GM23338 (cell line): Measurements from ENCODE around the gene FAM174C. TPM values are rescaled to one million over a fixed set of nuclear protein-coding genes. Genes with fewer than 3 reads are reported as not detected.

ENCODE experiments used
- ATAC-seq: fragments of 200-7000 bp; cut with Tn5 transposase; 3 replicates; pipeline ENCODE4 v1.9.1; 2020
- DNase-seq: peaks from one replicate; pipeline ENCODE4 v3.0.0-alpha.2; 2015; ENCODE audit warnings: low spot score
- H2AFZ ChIP-seq: fragments of 200-600 bp; sonication (generic); 2 replicates; pipeline ENCODE4 v1.8.0; 2016; ENCODE audit warnings: antibody characterized with exemption, mild to moderate bottlenecking, moderate library complexity
- H3F3A ChIP-seq: fragments of 200-600 bp; sonication (generic); replicated peaks from 2 replicates; pipeline ENCODE4 v1.8.0; 2017; ENCODE audit warnings: antibody characterized with exemption, mixed run types, low read depth
- H3K27ac ChIP-seq: fragments of 200-600 bp; sonication (generic); 2 replicates; pipeline ENCODE4 v1.6.1; 2016; ENCODE audit warnings: low read depth
- H3K27me3 ChIP-seq: fragments of 200-600 bp; sonication (generic); 2 replicates; pipeline ENCODE4 v1.8.0; 2016; ENCODE audit warnings: mild to moderate bottlenecking, mixed run types, moderate library complexity; ENCODE audit not compliant: insufficient read depth
- H3K36me3 ChIP-seq: fragments of 200-600 bp; sonication (generic); 2 replicates; pipeline ENCODE4 v1.8.0; 2016; ENCODE audit warnings: mild to moderate bottlenecking; ENCODE audit not compliant: insufficient read depth
- H3K4me1 ChIP-seq: fragments of 200-600 bp; sonication (generic); 2 replicates; pipeline ENCODE4 v1.8.0; 2016; ENCODE audit warnings: mild to moderate bottlenecking, moderate library complexity; ENCODE audit not compliant: insufficient read depth
- H3K4me2 ChIP-seq: fragments of 200-600 bp; sonication (generic); 2 replicates; pipeline ENCODE4 v1.7.1; 2017; ENCODE audit warnings: mixed run types
- H3K4me3 ChIP-seq: fragments of 200-600 bp; sonication (generic); 2 replicates; pipeline ENCODE4 v1.6.1; 2016; ENCODE audit warnings: mixed run types
- H3K79me2 ChIP-seq: fragments of 200-600 bp; sonication (generic); replicated peaks from 2 replicates; pipeline ENCODE4 v1.8.0; 2017; ENCODE audit warnings: mild to moderate bottlenecking; ENCODE audit not compliant: insufficient read depth
- H3K9me2 ChIP-seq: fragments of 200-600 bp; sonication (generic); 2 replicates; pipeline ENCODE4 v1.8.0; 2017; ENCODE audit not compliant: insufficient read depth
- H4K20me1 ChIP-seq: fragments of 200-600 bp; sonication (generic); replicated peaks from 2 replicates; pipeline ENCODE4 v1.8.0; 2017; ENCODE audit warnings: mild to moderate bottlenecking; ENCODE audit not compliant: insufficient read depth
- H3K27ac Mint-ChIP-seq: 2 replicates; pipeline ENCODE4 v1.8.0; 2020; ENCODE audit warnings: inconsistent platforms, mild to moderate bottlenecking, moderate library complexity, mixed read lengths
- H3K27me3 Mint-ChIP-seq: 3 replicates; pipeline ENCODE4 v1.8.0; 2022; ENCODE audit warnings: low read depth, mild to moderate bottlenecking, moderate library complexity, mixed read lengths, inconsistent platforms; ENCODE audit not compliant: insufficient read depth, poor library complexity
- H3K36me3 Mint-ChIP-seq: 3 replicates; pipeline ENCODE4 v1.8.0; 2021; ENCODE audit warnings: low read depth, mild to moderate bottlenecking, inconsistent platforms, moderate library complexity, mixed read lengths
- H3K4me1 Mint-ChIP-seq: 3 replicates; pipeline ENCODE4 v1.8.0; 2020; ENCODE audit warnings: mild to moderate bottlenecking, inconsistent platforms, mixed read lengths
- H3K4me3 Mint-ChIP-seq: 3 replicates; pipeline ENCODE4 v1.8.0; 2021; ENCODE audit warnings: moderate library complexity, mild to moderate bottlenecking, inconsistent platforms, mixed read lengths
- H3K9me3 Mint-ChIP-seq: 3 replicates; pipeline ENCODE4 v1.8.0; 2020; ENCODE audit warnings: moderate library complexity, mild to moderate bottlenecking, inconsistent platforms, mixed read lengths
- CREB1 ChIP-seq: fragments of 250-450 bp; sonication (Bioruptor Pico); IDR thresholded peaks from 2 replicates; pipeline ENCODE4 v1.5.0; 2020; ENCODE audit warnings: low read depth, mild to moderate bottlenecking, moderate library complexity
- CTCF ChIP-seq, 2 experiments: fragments of 200-600 bp in 1 of 2; sonication (generic) in 1 of 2; conservative IDR thresholded peaks; 2 replicates each; pipeline versions ENCODE4 v1.5.1 to v1.6.1; 2016 to 2017; ENCODE audit warnings: antibody characterized with exemption in 2 of 2, low read depth in 2 of 2, mild to moderate bottlenecking in 2 of 2, moderate library complexity in 1 of 2
- EZH2 ChIP-seq: fragments of 200-600 bp; sonication (generic); IDR thresholded peaks from one replicate; pipeline ENCODE4 v1.8.0; 2017; ENCODE audit warnings: antibody characterized with exemption, mild to moderate bottlenecking, low read depth; ENCODE audit not compliant: unreplicated experiment
- EZH2phosphoT487 ChIP-seq: fragments of 200-600 bp; sonication (generic); IDR thresholded peaks from one replicate; pipeline ENCODE4 v1.8.1; 2018; ENCODE audit warnings: antibody characterized with exemption; ENCODE audit not compliant: unreplicated experiment
- JUNB ChIP-seq: IDR thresholded peaks from one replicate; pipeline ENCODE4 v1.6.1; 2016; ENCODE audit warnings: antibody characterized with exemption; ENCODE audit not compliant: unreplicated experiment
- NANOG ChIP-seq: IDR thresholded peaks from 2 replicates; pipeline ENCODE4 v1.6.1; 2016; ENCODE audit warnings: antibody characterized with exemption, borderline replicate concordance
- POLR2AphosphoS5 ChIP-seq: IDR thresholded peaks from 2 replicates; pipeline ENCODE4 v1.6.1; 2016; ENCODE audit warnings: antibody characterized with exemption, low read depth
- STAT1 ChIP-seq: IDR thresholded peaks from one replicate; pipeline ENCODE4 v1.6.1; 2016; ENCODE audit warnings: antibody characterized with exemption; ENCODE audit not compliant: unreplicated experiment
- ZNF114 ChIP-seq: fragments of 250-450 bp; sonication (Bioruptor Pico); IDR thresholded peaks from 2 replicates; pipeline ENCODE4 v1.5.0; 2020; ENCODE audit warnings: mild to moderate bottlenecking, moderate library complexity
- ZNF462 ChIP-seq: fragments of 250-450 bp; sonication (Bioruptor Pico); IDR thresholded peaks from 2 replicates; pipeline ENCODE4 v1.5.0; 2020; ENCODE audit warnings: mild to moderate bottlenecking, moderate library complexity
- polyA plus RNA-seq: library from polyadenylated mRNA; unstranded; fragments of >200 nt; fragmentation: Nextera tagmentation; extraction: Ambion mirVana; gene quantifications from 2 replicates; pipeline ENCODE4 v1.2.1, GENCODE V29; 2016
- total RNA-seq: library from RNA; depleted of rRNA; stranded (reverse); fragments of >200 nt; shearing (Covaris generic); gene quantifications from 2 replicates; pipeline ENCODE4 v1.2.3, GENCODE V29; 2014

The FAM174C gene
- total and polyA plus RNA-seq, 2 experiments from 2014 or later: 60.4 to 68.0 TPM

GRCh38 chr19:1296575-1297271 lies 21.4 kb downstream of the FAM174C start:
- Mint-ChIP-seq H3K4me1 (peaks cover 2% of the 10 kb centered on the region; the same call in 1 of the 3 replicates), H3K4me3 (peak overlapping the region; percentile 37; the same call in 1 of the 3 replicates), H3K27ac (no peak overlapping the region), H3K9me3 (no peaks in the 10 kb centered on the region), H3K36me3 (no peaks in the 10 kb centered on the region), H3K27me3 (peaks cover 10% of the 10 kb centered on the region)
- Histone ChIP-seq H3K9me2 (no peaks in the 10 kb centered on the region), H3K4me2 (no peak overlapping the region), H3K27me3 (peaks cover 4% of the 10 kb centered on the region; the same call in 1 of the 2 replicates), H3K4me3 (no peak overlapping the region), H3K4me1 (no peaks in the 10 kb centered on the region), H4K20me1 (no peaks in the 10 kb centered on the region), H3K27ac (no peak overlapping the region), H3K36me3 (no peaks in the 10 kb centered on the region), H3K79me2 (no peaks in the 10 kb centered on the region), H2AFZ (no peak overlapping the region), H3F3A (peaks cover 5% of the 10 kb centered on the region; the same call in 1 of the 2 replicates)
- DNase-seq (no peak), ATAC-seq (no peak)
- TF ChIP-seq EZH2 (no peak), POLR2AphosphoS5 (no peak), EZH2phosphoT487 (no peak), STAT1 (no peak), NANOG (no peak), JUNB (no peak), CTCF (conservative IDR thresholded peaks at IDR 0.05; ENCODE audit: low read depth in 2 of 2) (no peak), ZNF462 (no peak), CREB1 (no peak), ZNF114 (CRISPR knock-in tag) (no peak)
